ENCODE data around the gene DRD1.
"Not testable (repeated sequence)": the region's sequence is repeated elsewhere in the genome, so short reads cannot be mapped to it uniquely, and the experiment has no call there.

DRD1 gene

GRCh38 chr5:175466700-175467318 lies 22.8 kb upstream of the DRD1 start:
- no peak for DNase-seq

- no peak for DNase-seq
These were observed 21.3 kb upstream of the DRD1 start for GRCh38 chr5:175465282-175465681.

- DNase-seq = no peak
These were observed 20.9 kb upstream of the DRD1 start for GRCh38 chr5:175464942-175465233.

- DNase-seq = peak; percentile 30
These were observed 20.3 kb upstream of the DRD1 start for GRCh38 chr5:175464074-175464941.

GRCh38 chr5:175463641-175464040 lies 19.7 kb upstream of the DRD1 start:
- DNase-seq = no peak

GRCh38 chr5:175461370-175461769 lies 17.4 kb upstream of the DRD1 start:
- DNase-seq = no peak

GRCh38 chr5:175460552-175460951 lies 16.6 kb upstream of the DRD1 start:
- no peak for DNase-seq

GRCh38 chr5:175460126-175460525 lies 16.1 kb upstream of the DRD1 start:
- DNase-seq = no peak

- DNase-seq = no peak
These were observed 13.5 kb upstream of the DRD1 start for GRCh38 chr5:175457466-175457865.

- DNase-seq = no peak
These were observed 12.2 kb upstream of the DRD1 start for GRCh38 chr5:175456105-175456742.

- DNase-seq = not testable (repeated sequence)
These were observed 10.4 kb upstream of the DRD1 start for GRCh38 chr5:175454338-175454737.

GRCh38 chr5:175452166-175452565 lies 8.2 kb upstream of the DRD1 start:
- DNase-seq = no peak

GRCh38 chr5:175448276-175448675 lies 4.3 kb upstream of the DRD1 start:
- no peak for DNase-seq

GRCh38 chr5:175447571-175447970 lies 3.6 kb upstream of the DRD1 start:
- no peak for DNase-seq

GRCh38 chr5:175446378-175446777 lies 2.4 kb upstream of the DRD1 start:
- not testable (repeated sequence) for DNase-seq

GRCh38 chr5:175444905-175445456 lies 999 bp upstream of the DRD1 start:
- no peak for DNase-seq

GRCh38 chr5:175443514-175444059 lies 395 bp downstream of the DRD1 start:
- DNase-seq = no peak

GRCh38 chr5:175438234-175438857 lies 5.6 kb downstream of the DRD1 start:
- no peak for DNase-seq

- no peak for DNase-seq
These were observed 7.6 kb downstream of the DRD1 start for GRCh38 chr5:175436359-175436758.

- no peak for DNase-seq
These were observed 9.2 kb downstream of the DRD1 start for GRCh38 chr5:175434800-175435199.

- DNase-seq = no peak
These were observed 16.2 kb downstream of the DRD1 start for GRCh38 chr5:175427762-175428161.

GRCh38 chr5:175424594-175424993 lies 19.4 kb downstream of the DRD1 start:
- DNase-seq = not testable (repeated sequence)

GRCh38 chr5:175422058-175422457 lies 21.9 kb downstream of the DRD1 start:
- DNase-seq = no peak
